DND-41 (cell line): Measurements from ENCODE around the gene SCYL2.

Experiments used
- ATAC-seq: fragments of 200-7000 bp; cut with Tn5 transposase; 3 replicates; pipeline ENCODE4 v1.9.1; 2021; ENCODE audit warnings: low read depth; ENCODE audit not compliant: insufficient read depth
- DNase-seq: peaks from one replicate; pipeline ENCODE4 v3.0.0-alpha.2; 2020
- H2AFZ ChIP-seq: 2 replicates; pipeline ENCODE4 v1.6.0; 2012; ENCODE audit warnings: low read depth, low read length
- H3K27ac ChIP-seq: 2 replicates; pipeline ENCODE4 v1.5.1; 2012; ENCODE audit warnings: low read length, inconsistent platforms
- H3K27me3 ChIP-seq: fragments of 200-600 bp; sonication (generic); 2 replicates; pipeline ENCODE4 v1.6.0; 2012; ENCODE audit warnings: low read length, mild to moderate bottlenecking, inconsistent platforms; ENCODE audit not compliant: insufficient read depth, poor library complexity
- H3K36me3 ChIP-seq: 2 replicates; pipeline ENCODE4 v1.5.1; 2012; ENCODE audit warnings: low read length, inconsistent platforms; ENCODE audit not compliant: insufficient read depth
- H3K4me1 ChIP-seq: 2 replicates; pipeline ENCODE4 v1.5.1; 2012; ENCODE audit warnings: mild to moderate bottlenecking, low read length; ENCODE audit not compliant: insufficient read depth
- H3K4me2 ChIP-seq: 2 replicates; pipeline ENCODE4 v1.6.0; 2012; ENCODE audit warnings: mild to moderate bottlenecking, moderate library complexity, low read length, inconsistent platforms; ENCODE audit not compliant: insufficient read depth
- H3K4me3 ChIP-seq, 2 experiments: fragments of 200-600 bp in 1 of 2; shearing (Covaris generic) in 1 of 2; 2 replicates each; pipeline ENCODE4 v1.5.1; 2012 to 2016; ENCODE audit warnings: inconsistent platforms in 2 of 2, low read length in 2 of 2, mild to moderate bottlenecking in 2 of 2, low read depth in 1 of 2, moderate library complexity in 1 of 2
- H3K79me2 ChIP-seq: 2 replicates; pipeline ENCODE4 v1.6.0; 2012; ENCODE audit warnings: low read length, inconsistent platforms; ENCODE audit not compliant: insufficient read depth
- H3K9ac ChIP-seq: 2 replicates; pipeline ENCODE4 v1.6.0; 2012; ENCODE audit warnings: low read depth, mild to moderate bottlenecking, inconsistent platforms, low read length, moderate library complexity
- H3K9me3 ChIP-seq: 2 replicates; pipeline ENCODE4 v1.5.1; 2012; ENCODE audit warnings: low read length, moderate library complexity, mild to moderate bottlenecking, inconsistent platforms; ENCODE audit not compliant: insufficient read depth, severe bottlenecking
- H4K20me1 ChIP-seq: 2 replicates; pipeline ENCODE4 v1.6.0; 2012; ENCODE audit warnings: low read length; ENCODE audit not compliant: insufficient read depth
- CTCF ChIP-seq: IDR thresholded peaks from 2 replicates; pipeline ENCODE4 v1.5.1; 2012; ENCODE audit warnings: borderline replicate concordance, low read length, moderate library complexity, mild to moderate bottlenecking; ENCODE audit not compliant: poor library complexity, severe bottlenecking; ENCODE audit errors: extremely low read depth
- EZH2 ChIP-seq: IDR thresholded peaks from 3 replicates; pipeline ENCODE4 v1.6.1; 2012; ENCODE audit warnings: borderline replicate concordance, low read depth, mild to moderate bottlenecking, moderate library complexity, low read length, inconsistent platforms; ENCODE audit not compliant: severe bottlenecking

Gene SCYL2

GRCh38 chr12:100317371-100317770, 50.4 kb downstream of the SCYL2 start:
- Histone ChIP-seq H3K4me2 (no peak overlapping the region), H3K36me3 (peaks cover 65% of the 10 kb centered on the region), H3K27me3 (no peaks in the 10 kb centered on the region), H2AFZ (no peak overlapping the region), H3K9me3 (no peaks in the 10 kb centered on the region), H3K27ac (no peak overlapping the region), H3K9ac (no peak overlapping the region), H3K79me2 (no peaks in the 10 kb centered on the region), H3K4me1 (no peaks in the 10 kb centered on the region), H3K4me3 (no peak overlapping the region), H4K20me1 (no peaks in the 10 kb centered on the region)
- TF ChIP-seq CTCF (no peak), EZH2 (no peak)
- DNase-seq (no peak), ATAC-seq (no peak)

GRCh38 chr12:100324498-100324897, 57.5 kb downstream of the SCYL2 start:
- no peaks in the 10 kb centered on the region for H4K20me1 ChIP-seq
- peaks cover 55% of the 10 kb centered on the region for H3K36me3 ChIP-seq
- ATAC-seq (no peak), DNase-seq (no peak)
- H3K9me3 ChIP-seq, result no peaks in the 10 kb centered on the region
- H3K9ac ChIP-seq, result no peak overlapping the region
- no peaks in the 10 kb centered on the region for H3K4me1 ChIP-seq
- no peak for TF ChIP-seq EZH2
- TF ChIP-seq CTCF, result no peak
- H3K4me3 ChIP-seq, result no peak overlapping the region
- no peak overlapping the region for H3K4me2 ChIP-seq
- no peaks in the 10 kb centered on the region for H3K79me2 ChIP-seq
- no peak overlapping the region for H2AFZ ChIP-seq
- H3K27ac ChIP-seq, result no peak overlapping the region
- no peaks in the 10 kb centered on the region for H3K27me3 ChIP-seq

GRCh38 chr12:100326208-100326607, 59.2 kb downstream of the SCYL2 start:
- Histone ChIP-seq H2AFZ (no peak overlapping the region), H3K4me3 (no peak overlapping the region), H3K36me3 (peaks cover 58% of the 10 kb centered on the region), H3K27ac (no peak overlapping the region), H3K9me3 (no peaks in the 10 kb centered on the region), H3K4me1 (no peaks in the 10 kb centered on the region), H3K79me2 (no peaks in the 10 kb centered on the region), H3K4me2 (no peak overlapping the region), H4K20me1 (no peaks in the 10 kb centered on the region), H3K9ac (no peak overlapping the region), H3K27me3 (no peaks in the 10 kb centered on the region)
- TF ChIP-seq CTCF, result no peak
- TF ChIP-seq EZH2, result no peak
- ATAC-seq (no peak), DNase-seq (no peak)

GRCh38 chr12:100329800-100330199, 62.8 kb downstream of the SCYL2 start:
- H3K4me2 ChIP-seq, result no peak overlapping the region
- H3K27ac ChIP-seq, result no peak overlapping the region
- no peaks in the 10 kb centered on the region for H4K20me1 ChIP-seq
- peaks cover 64% of the 10 kb centered on the region for H3K36me3 ChIP-seq
- H3K4me3 ChIP-seq, result no peak overlapping the region
- no peak overlapping the region for H2AFZ ChIP-seq
- H3K27me3 ChIP-seq, result no peaks in the 10 kb centered on the region
- DNase-seq, result no peak
- no peak overlapping the region for H3K9ac ChIP-seq
- H3K4me1 ChIP-seq, result no peaks in the 10 kb centered on the region
- no peak for ATAC-seq
- TF ChIP-seq CTCF (no peak), EZH2 (no peak)
- H3K9me3 ChIP-seq, result no peaks in the 10 kb centered on the region
- no peaks in the 10 kb centered on the region for H3K79me2 ChIP-seq
